ENCODE measurements around the gene HECW1.
A peak's percentile ranks its signal among the peaks of the same experiment; 100 is the strongest.

The HECW1 gene

DNA sequence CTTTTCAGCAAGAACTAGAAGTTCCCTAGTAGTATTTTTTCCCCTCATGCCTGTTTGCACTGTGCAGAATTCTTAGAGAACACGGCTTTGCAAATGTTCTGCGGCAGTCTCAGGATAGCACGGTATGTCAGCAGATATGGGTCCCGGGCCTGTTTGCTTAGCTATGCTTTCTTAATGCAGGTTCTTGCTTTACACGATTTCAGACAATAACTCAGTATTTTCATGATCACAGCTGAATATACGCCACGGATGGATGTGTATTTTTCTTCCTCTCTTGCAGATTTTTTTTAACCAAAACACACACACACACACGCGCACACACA lies 137.3 kb downstream of the HECW1 start:
- DNase-seq = no peak

DNA sequence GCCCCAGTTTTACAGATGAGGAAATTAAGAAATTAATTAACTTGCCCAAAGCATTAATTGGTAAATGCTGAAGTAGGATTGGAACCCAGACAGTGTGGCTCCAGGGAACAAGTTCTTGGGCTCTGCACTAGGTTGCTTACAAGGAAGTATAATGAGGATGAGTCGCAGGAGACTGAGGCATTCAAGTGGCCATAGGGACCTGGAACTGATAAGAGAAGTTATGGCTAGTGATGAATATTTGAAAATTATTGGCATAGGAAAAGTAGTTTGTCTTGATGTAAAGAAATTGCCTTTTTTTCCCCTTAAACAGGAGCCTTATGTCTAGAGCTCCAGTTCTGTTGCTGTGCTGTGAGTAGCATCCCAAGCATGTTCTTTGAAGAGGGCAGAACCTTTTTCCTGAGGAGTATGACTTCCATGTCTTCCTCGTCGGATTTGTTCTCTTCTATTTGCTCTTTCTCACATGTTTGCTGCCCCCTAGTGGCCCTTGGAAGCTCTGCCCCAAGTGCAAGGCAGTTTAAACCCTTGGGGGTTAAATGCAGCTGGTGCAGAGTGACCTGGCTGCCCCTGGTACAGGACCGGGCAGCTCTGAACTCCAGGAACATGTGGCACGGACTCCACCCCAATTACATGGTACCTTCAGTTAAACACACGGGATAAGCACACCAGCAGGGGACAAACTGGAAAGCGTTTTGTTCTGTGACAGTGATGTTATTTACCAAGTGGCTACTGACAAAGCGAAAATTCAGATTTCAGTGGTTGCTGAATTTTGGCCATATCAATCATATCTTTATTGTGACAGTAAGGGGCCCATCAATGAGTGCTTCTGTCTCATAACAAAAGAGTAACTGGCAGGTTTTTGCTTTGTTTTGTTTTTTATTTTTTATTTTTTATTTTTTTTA lies 148.8 kb downstream of the HECW1 start:
- DNase-seq = peak in 41 of 56 donors; percentile 2 to 75 (median 25)

DNA sequence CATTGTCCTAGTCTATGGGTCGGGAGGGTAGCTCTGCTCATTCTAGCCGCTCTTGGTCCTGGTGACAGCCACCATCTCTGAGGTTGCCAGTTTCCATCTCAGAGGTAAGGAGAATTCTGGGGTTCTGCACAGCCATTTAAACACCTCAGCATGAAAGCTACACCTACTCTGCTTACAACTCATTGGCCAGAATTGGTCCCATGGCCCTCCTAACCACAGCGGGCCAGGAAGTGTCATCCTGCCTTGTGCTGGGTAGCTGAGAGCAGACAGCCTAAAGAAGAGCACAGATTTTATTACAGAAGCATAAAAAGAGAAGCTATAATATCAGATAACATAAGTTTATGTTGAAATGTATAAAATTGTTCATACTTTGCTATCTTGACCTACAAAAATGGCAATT lies 152.7 kb downstream of the HECW1 start:
- DNase-seq = no peak

DNA sequence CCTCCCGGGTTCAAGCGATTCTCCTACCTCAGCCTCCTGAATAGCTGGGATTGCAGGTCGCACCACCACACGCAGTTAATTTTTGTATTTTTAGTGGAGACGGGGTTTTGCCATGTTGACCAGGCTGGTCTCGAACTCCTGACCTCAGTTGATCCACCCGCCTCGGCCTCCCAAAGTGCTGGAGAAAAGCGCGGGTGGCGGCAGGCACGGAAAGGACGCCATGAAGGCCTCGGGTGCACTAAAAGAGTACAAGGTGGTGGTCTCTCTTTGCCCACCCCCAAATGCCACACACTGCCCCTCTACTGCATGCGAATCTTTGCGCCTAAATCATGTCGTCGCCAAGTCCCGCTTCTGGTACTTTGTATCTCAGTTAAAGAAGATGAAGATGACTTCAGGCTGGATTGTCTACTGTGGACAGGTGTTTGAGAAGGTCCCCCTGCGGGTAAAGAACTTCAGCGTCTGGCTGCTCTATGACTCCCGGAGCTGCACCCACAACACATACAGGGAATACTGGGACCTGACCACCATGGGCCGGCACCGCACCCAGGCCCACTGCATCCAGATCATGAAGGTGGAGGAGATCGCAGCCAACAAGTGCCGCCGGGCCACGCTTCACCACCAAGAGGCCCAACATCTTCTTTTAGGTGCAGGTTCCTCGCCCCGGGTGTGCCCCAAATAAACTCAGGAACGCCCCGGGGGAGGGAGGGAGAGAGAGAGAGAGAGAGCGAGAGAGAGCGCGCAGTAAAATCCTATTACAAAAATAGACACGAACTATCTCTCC lies 161.7 kb downstream of the HECW1 start:
- no peak for DNase-seq

DNA sequence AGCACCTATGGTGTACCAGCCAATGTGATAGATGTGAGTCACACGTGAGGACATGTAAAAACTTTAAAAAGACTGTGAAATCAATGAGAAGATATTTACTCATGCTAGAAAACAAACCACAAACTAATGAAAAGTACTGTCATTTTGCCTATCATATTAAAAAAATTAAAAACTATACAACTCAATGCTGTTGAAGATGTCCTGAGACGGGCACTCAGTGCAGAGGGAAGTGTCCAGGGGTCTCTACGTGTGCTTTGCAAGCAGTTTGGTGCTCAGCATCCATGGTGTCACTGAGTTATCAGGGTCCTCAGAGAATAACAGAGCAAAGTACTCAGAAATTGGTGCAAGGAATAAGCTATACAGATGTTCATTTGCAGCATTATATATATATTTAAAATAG lies 162.3 kb downstream of the HECW1 start:
- DNase-seq = no peak

DNA sequence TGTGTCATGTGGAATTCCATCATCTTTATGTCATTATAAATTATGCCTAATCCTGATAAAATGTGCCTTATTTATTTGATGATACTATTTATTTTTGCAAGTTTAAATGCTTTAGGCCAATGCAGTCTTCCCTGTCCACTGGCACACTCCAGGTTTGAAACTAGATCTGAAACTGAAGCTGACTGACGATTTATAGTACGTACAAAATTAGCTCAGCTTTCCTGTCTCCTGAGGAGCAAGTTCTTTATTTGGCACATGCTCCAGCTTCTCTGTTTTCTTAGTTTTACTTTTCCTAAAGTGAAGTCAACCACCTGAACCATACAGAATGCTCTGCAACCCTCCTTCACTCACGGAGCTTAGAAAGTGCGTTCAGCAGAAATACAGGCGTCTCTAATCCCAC lies 164.1 kb downstream of the HECW1 start:
- no peak for DNase-seq

DNA sequence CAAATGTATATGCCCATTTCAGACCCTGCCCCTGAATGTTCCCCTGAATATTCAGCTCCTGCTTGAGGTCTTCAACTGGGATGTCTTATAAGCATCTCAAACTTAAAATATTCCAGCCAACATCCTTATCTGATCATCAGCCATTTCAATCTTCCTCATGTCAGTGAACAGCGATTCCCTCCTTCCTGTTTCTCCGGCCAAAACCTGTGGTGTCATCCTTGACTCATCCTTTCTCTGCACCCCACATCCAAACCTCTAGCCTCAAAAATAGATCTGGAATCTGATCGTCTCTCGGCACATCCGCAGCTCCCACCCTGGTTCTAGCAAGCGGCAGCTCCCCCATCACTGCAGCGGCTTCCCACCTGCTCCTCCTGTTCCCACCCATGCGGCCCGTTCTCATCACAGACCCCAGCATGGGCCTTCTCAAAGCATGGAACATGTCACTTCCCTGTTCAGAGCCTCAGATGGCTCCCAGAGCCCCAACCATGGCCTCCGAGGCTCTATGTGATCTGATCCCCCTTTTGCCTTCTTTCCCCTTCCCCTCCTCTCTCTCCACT lies 165.7 kb downstream of the HECW1 start:
- DNase-seq = no peak

DNA sequence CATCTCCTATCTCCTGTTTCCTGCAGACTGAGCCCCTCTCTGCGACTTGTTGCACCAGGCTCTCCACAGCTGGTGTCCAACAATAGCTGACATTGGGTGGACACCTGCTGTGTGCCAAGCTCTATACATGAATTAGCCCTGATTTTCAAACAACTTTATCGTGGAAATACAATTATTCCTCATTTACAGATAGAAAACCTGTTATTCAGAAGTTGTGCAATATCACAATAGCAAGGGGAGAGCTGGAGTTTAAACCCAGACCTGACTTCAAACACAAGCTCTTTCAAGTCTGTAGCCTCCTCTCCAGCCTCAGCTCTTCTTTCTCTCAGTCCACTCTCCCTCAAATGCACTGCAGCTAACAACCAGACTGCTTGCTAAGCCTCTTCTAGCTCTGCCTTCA lies 168.8 kb downstream of the HECW1 start:
- no peak for DNase-seq

DNA sequence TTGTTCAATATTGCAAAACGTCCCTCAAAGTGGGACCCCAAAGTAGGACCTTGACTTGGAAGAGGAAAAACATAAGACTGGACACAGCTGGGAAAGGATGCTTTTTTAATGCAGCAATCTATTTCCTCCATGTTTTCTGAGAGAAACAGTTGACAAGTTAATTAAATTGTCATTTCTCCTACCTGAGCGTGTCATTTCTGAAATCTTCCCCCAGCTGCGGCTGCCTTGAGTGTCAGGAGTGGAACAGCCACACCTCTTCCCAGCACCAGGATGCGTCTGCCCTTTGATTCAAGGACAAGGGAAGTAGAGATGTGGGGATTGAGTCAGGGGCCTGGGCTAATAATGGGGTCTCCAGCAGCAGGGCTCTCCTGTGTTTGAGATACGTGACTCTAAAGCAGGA lies 171.3 kb downstream of the HECW1 start:
- no peak for DNase-seq

DNA sequence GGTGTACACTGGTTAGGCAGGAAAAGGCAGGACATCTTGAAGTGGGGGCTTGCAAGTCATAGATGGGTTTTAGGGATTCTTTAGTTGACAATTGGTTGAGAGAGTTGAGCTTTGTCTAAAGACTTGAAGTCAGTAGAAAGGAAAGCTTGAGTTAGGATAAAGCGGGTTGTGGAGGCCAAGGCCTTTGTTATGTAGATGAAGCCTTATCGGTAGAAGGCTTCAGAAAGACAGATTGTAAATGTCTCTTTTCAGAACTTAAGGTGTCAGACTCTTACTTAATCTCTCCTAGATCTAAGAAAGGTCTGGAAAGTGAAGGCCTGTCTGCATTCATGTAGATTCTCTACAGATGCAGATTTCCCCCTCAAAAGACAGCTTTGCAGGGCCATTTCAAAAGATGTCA lies 177.4 kb downstream of the HECW1 start:
- DNase-seq = no peak

DNA sequence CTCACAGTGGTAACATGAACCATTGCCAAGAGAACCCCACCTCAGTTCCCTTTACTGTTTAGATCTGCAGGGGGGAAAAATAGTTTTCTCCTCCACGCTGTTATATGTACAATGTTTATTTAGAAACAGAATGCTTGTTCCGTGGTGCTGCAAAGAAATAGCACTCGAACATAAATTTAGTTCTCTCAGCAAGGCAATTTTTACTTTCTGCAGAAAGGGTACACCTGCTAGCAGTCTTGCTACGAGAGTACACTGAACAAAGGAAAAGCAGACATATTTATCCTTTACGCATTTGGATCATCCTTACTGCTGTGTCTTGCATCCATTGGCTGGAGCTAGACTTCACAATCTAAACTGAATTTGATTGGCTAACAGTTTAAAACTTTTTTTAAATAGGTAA lies 178.5 kb downstream of the HECW1 start:
- no peak for DNase-seq

DNA sequence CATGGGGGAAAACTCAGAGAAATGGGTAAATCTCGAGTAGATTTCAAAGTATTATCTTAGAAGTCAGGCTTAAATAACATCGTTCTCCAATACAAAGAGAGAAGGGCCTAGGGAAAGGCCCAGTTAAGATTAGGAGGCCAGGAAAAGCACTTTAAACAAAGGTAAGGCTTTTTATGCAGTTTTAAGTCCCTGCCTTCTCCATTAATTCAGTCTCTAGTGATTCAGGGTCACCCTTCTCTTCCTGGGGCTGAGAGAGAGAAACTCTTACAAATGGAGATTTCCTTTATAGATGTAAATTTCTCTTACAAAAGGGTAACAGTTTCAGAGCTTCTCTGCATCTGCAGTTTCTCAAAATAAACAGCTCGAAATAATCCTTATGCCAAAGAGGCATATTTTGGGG lies 179.3 kb downstream of the HECW1 start:
- DNase-seq = no peak

DNA sequence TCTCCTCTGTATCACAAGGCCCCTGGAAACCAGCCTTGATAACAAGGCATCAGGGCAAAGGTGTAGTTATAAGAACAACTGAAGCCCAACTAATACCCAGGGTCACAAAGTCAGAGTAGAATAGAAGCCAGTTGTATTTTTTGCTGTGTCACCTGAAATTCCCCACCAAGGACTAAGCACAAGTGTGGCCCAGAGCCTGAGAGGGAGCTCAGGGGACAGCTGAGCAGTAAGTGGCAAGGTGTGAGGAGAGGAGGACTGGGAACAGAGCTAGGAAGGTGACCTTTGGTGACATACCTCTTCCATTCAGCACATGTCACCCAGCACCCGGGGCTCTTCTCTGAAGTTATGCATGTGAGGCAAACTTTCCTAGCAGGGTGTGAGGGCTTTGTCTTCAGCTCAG lies 179.9 kb downstream of the HECW1 start:
- DNase-seq = no peak

DNA sequence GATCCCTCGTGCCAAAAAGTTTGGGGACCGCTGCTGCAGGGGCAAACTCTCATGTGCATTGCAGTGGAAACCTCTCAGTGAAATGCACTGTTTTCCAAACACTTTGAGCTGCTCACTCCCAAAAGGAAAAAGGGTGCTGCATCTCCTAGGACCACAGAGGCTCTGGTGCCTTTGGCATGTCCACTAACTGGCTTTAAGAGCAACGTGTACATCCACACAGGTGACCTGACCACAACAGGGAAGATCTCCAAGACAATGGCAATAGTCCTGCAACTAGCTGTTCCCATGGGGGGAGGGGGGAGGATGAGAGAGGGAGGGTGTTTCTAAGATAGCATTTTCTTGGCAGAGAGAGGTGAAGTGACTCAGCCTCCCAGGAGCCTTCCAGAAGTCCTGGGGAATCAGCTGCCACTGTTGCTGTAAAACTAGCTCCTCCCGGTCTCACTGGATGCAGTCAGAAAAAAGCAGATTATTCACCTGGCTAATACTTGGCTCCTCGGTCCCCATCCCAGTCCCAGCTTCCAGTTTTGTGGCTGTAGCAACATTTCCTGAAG lies 181.7 kb downstream of the HECW1 start:
- peak in 7 of 56 donors; percentile 9 to 41 (median 20) for DNase-seq

DNA sequence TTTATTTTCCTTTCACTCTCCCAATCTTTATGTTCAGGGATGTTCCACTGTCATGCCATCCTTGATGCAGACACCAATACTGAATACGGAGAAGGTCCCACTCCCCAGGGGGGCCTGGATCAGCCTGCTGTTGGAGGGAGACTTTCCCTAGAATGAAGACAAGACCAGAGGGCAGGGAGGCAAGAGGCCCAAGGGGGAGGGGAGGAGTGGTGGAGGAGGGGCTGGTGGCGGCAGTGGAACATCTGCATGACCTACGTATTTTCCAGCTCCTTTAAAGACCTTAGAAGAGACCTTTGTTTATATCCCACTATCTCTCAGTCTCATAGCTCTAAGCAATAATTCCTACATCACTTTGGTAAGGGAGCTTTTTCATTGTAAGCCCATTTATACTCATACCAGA lies 183.0 kb downstream of the HECW1 start:
- DNase-seq = no peak

DNA sequence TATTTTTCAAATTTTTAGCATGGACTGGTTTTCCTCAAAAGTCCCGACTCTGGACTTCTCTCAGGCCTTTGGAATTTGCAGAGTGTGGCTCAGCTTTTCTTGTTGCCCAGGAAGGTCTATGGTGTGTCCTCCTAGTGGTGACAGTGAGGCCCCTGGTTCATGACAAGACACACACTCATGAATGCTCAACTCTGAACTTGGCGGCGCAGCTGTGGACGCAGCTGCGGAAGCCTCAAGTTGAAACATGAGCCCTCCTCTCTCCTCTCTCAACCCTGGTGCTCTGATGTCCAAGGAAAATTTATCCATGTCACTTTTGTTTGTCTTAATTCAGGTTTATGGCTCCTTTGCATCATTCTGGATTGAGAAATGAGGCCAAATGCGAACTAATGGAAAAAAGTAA lies 183.9 kb downstream of the HECW1 start:
- DNase-seq = no peak

DNA sequence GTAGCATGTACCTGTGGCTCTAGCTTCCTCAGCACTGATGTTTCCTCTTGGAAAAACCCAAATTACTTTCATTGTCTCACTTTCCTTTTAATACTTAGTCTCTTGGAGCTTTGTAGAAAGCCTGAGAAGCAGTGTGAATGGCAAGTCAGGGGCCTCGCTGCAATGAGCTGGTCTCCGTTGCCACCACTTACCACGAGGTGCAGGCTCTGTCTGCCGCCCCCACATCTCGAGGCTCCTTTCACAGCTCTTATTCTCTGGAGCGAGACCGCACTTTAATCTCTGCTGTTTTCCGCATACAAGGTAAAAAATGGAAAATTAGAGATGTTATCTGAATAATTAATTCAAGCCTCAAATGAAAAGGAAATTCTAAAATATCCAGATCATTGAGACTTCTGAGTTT lies 186.2 kb downstream of the HECW1 start:
- DNase-seq = peak in 3 of 56 donors; percentile 12 to 28 (median 24)

DNA sequence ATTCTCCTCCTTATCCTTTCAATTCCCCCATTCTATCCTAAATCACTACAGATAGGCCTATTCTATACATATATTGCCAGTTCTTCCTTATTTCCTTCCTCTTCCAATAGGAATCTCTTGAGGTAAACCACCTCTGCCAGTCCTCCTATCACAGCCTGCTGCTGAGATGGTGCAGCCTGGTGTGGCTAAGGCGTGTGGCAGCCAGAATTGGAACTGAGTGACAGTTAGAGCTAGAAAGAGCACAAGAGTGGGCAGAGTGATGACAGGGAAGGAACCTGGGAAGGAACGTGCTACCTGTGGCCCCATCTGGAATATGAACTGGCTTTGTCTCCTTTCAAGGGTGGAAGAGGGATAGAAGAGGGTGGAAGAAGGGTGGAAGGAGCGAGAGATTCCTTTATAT lies 187.7 kb downstream of the HECW1 start:
- DNase-seq = peak in 10 of 56 donors; percentile 5 to 63 (median 16)

DNA sequence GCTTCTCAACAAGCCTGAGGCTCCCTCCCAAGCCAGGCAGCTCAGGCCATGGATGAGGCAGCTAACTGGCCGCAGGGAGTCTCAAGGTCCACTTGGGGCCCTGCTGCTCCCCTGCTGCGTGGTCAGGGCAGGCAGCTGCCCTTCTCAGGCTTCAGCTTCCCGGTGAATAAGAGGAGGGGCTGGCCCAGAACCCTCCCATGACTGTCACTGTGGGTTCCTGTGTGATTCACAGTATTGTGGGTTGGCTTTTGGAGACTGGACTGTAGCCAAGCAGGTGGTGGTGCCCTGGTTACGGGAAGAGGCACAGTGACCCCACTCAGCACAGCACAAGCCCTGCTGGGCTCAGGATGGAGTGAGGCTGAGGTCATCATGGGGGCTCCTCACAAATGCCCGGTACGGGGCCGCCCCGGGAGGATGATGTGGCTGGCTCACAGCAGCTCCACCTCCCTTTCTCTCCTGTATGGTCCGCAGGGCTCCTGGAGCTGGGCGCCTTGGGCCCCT lies 189.8 kb downstream of the HECW1 start:
- peak in 1 of 56 donors; percentile 15 for DNase-seq

DNA sequence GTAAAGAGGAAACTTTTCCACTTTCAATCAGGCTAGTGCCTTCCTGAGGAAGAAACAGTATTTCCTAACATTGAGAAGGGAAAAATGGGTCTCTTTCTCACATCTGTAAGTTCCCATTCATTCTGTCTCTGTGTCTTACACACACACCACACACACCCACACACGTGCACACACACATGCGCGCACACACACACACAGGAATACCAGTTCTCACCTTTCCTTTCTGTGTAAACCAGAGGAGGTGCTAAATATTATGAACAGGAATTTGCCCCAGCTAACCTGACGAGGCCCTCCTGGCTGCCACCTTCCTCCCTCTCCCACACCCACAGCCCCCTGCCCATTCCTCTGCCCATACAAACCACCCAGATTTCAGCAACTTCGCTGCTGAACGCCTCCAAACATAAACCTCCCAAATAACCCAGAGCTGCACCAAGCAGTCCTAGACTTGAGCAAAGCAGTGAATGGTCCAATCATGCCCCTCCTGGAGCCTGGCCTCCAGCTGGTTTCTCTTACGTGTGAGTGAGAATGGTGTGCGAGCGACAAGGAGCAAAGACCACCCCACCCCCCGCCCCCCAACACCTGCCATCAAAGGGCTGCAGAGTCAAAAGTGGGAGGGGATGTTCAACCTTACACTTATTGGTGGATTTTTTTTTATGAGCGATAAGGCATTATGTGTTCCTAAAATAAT lies 190.5 kb downstream of the HECW1 start:
- DNase-seq = peak in 5 of 56 donors; percentile 5 to 28 (median 24)

DNA sequence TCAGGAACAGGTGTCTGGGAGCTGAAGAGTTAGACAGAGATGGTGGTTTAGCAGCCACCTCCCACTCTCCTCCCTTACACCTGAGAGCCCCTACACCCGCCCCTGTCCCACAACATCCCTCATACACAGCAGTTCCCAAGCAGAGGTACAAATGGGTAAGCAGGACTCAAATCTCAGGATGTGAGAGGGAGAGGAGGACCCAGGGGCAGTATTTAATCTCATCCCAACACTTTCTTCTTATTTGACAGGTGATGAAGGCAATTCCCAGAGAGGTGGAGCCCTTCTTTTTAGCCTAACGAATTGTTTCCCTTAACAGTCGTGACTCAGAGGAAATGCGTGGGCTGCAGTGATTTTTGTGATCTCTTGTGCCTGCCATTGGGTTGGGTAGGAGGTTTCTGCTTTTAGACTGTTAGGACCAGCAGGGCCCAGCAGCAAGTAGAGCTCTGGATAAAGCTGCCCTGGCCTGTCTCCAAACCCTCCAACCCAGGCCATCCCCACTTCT lies 191.3 kb downstream of the HECW1 start:
- DNase-seq = peak in 28 of 56 donors; percentile 13 to 75 (median 35)

Measured in nucleus accumbens (tissue), 56 donors.